ENCODE data around the gene TPR.

The TPR gene

DNA sequence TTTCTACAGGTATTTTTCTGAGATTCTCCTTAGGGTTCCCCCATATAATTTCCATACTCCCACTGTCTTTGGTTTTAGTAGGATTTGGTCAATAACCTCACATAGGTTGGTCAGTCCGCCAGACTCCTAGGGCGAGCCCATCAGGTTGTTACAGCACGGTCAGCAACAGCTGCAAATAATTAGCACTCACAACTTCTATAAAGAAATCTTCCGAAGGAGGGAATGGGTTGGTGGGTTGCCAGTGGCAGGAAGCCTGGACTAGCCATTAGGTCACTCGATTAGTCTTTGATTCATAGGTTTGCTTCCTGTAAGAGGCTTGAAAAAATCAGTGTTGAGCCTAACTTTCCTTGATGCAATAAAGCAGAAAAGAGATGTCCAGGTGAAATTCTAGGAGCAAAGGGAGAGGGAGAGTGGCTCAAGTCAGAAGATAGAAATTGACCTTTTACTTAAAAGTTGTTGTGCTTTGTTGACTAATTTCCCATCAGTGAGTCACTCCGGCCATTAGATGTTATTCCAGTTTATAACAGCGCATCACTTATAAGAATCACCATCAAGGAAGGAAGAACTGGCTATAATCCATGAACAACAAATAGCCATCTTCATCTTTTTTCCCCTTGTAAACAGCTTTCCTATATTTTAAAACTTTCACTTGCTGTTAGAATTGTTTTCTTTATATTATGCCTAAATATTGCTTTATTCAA, 88.3 kb downstream of the TPR start:
- no peak for DNase-seq

- no peak for DNase-seq
Measured at GRCh38 chr1:186283374-186283773, 91.7 kb downstream of the TPR start.

DNA sequence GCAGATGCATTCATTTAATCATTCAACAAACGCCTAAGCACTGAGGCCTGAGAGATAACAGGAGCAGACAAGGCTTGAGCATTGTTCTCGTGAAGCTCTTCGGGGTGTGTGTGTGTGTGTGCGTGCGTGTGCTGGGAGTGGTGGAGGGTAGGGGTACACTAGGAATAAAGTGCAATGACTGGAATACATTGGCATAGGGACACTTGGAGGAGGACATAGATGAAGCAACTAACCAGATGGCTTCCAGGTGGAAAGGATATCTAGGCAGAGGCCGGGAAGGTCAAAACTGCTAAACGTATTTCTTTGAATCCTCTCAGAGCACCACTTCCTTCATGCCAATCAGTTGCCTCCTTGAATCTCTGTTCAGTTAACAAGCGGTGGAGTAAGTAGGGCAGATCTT, 92.6 kb downstream of the TPR start:
- DNase-seq = no peak

DNA sequence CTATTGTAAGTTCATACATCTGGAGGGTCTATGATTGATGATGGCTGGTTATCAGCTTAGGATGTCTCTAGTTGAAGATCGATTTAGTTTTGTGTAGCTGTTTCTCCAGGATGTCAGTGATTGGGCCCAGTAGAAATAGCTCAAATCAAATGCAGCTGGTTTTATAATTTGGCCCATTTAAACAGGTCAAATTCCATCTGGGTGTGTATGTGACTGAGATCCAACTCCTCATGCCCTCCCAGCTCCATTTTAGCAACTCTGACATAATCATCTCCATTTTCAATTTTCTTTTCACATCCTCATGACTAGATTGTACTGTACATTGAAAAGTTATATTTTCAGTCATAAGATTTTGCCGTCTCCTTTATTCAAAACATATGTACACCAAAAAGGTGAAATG, 99.2 kb downstream of the TPR start:
- DNase-seq = no peak

DNA sequence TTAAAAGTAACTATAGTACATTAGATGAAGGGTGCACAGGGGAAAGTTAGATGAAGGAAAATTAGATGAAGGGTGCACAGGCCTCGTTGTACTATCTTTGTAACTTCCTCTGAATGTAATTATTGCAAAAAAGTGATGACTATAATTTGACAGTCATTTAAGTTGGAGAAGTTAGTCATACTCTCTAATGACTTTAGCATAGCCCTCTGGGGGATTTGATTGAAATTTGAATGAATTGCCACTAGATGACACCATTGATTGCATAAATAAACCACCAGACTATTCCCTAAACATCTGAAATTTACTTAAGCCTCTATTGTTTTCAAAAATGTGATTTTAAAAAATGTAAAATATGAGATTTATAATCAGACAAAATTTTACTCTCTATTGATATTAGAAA, 102.6 kb downstream of the TPR start:
- no peak for DNase-seq

DNA sequence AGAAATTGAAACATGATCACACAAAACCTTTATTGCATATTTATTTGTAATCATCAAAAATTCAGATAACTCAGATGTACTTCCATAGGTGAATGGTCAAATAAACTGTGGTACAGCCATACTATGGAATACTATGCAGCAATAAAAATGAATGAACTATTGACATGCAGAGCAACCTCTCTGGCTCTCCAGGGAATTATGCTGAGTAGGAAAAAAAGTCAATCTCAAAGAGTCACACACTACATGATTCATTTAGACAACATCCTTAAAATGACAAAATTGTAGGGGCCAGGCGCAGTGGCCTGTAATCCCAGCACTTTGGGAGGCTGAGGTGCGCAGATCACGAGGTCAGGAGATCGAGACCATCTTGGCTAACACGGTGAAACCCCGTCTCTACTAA, 104.0 kb downstream of the TPR start:
- DNase-seq = no peak
